CD4-positive, alpha-beta T cell treated with Interleukin-6 at 100 ng/mL for 8 hours (primary cell): ENCODE data around the gene PLCB3.

ENCODE experiments used
- DNase-seq: peaks from one replicate; pipeline ENCODE4 v3.0.0-alpha.2; 2020; ENCODE audit warnings: mixed read lengths, low spot score

PLCB3 gene

GRCh38 chr11:64288353-64288750, 37.0 kb downstream of the PLCB3 start:
- DNase-seq, result no peak

- no peak for DNase-seq
Measured at GRCh38 chr11:64289002-64289564, 37.8 kb downstream of the PLCB3 start.

- no peak for DNase-seq
Measured at GRCh38 chr11:64290352-64291261, 39.3 kb downstream of the PLCB3 start.

GRCh38 chr11:64291262-64291751, 40.0 kb downstream of the PLCB3 start, which contains the start of gene KCNK4:
KCNK4 (plus strand) TSS chr11:64291302; CDS start chr11:64293019, 1,717 bp downstream.
- DNase-seq, result no peak

- DNase-seq, result no peak
Measured at GRCh38 chr11:64291752-64292459, 40.6 kb downstream of the PLCB3 start.

- no peak for DNase-seq
Measured at GRCh38 chr11:64292460-64293254, 41.3 kb downstream of the PLCB3 start.

- no peak for DNase-seq
Measured at GRCh38 chr11:64294774-64295173, 43.4 kb downstream of the PLCB3 start.

GRCh38 chr11:64295760-64296159, 44.4 kb downstream of the PLCB3 start:
- DNase-seq, result no peak

- DNase-seq, result no peak
Measured at GRCh38 chr11:64296236-64296635, 44.9 kb downstream of the PLCB3 start.

- DNase-seq, result no peak
Measured at GRCh38 chr11:64296830-64297698, 45.7 kb downstream of the PLCB3 start.

GRCh38 chr11:64297699-64298358, 46.5 kb downstream of the PLCB3 start:
- DNase-seq, result no peak

- no peak for DNase-seq
Measured at GRCh38 chr11:64298966-64299846, 47.9 kb downstream of the PLCB3 start.

GRCh38 chr11:64299847-64300648, 48.7 kb downstream of the PLCB3 start, which contains the start of gene CATSPERZ:
CATSPERZ (plus strand) TSS chr11:64300358; CDS start chr11:64300411, 53 bp downstream.
- no peak for DNase-seq

GRCh38 chr11:64303109-64304031, 52.0 kb downstream of the PLCB3 start:
- DNase-seq, result no peak

- no peak for DNase-seq
Measured at GRCh38 chr11:64304032-64304315, 52.6 kb downstream of the PLCB3 start.

- DNase-seq, result peak; percentile 92
Measured at GRCh38 chr11:64304316-64305072, 53.2 kb downstream of the PLCB3 start.
